SKM-1 treated with dmso at 0.1 percent for 144 hours (cell line): ENCODE results near the gene MAMLD1.

Experiments used
- DNase-seq: peaks from one replicate; lab custom pipeline; 2025; ENCODE audit not compliant: unreplicated experiment; lab: John Stamatoyannopoulos, UW

The MAMLD1 gene

GRCh38 chrX:150489359-150490015 lies 126.4 kb downstream of the MAMLD1 start:
- no peak for DNase-seq

- no peak for DNase-seq
Measured at GRCh38 chrX:150495496-150495895, 132.4 kb downstream of the MAMLD1 start.

- DNase-seq, result no peak
Measured at GRCh38 chrX:150499240-150499639, 136.1 kb downstream of the MAMLD1 start.

GRCh38 chrX:150502091-150502490 lies 139.0 kb downstream of the MAMLD1 start:
- DNase-seq, result no peak

GRCh38 chrX:150502979-150503897 lies 140.1 kb downstream of the MAMLD1 start:
- DNase-seq, result no peak

- DNase-seq, result no peak
Measured at GRCh38 chrX:150503898-150504219, 140.7 kb downstream of the MAMLD1 start.

- DNase-seq, result no peak
Measured at GRCh38 chrX:150504397-150505182, 141.5 kb downstream of the MAMLD1 start.

- no peak for DNase-seq
Measured at GRCh38 chrX:150506020-150506419, 142.9 kb downstream of the MAMLD1 start.

GRCh38 chrX:150506486-150506885 lies 143.4 kb downstream of the MAMLD1 start:
- no peak for DNase-seq

- DNase-seq, result no peak
Measured at GRCh38 chrX:150507251-150507856, 144.2 kb downstream of the MAMLD1 start.

- no peak for DNase-seq
Measured at GRCh38 chrX:150508018-150508417, 144.9 kb downstream of the MAMLD1 start.

- no peak for DNase-seq
Measured at GRCh38 chrX:150508451-150509367, 145.6 kb downstream of the MAMLD1 start.

GRCh38 chrX:150509703-150510102 lies 146.6 kb downstream of the MAMLD1 start:
- no peak for DNase-seq

- DNase-seq, result no peak
Measured at GRCh38 chrX:150512461-150512901, 149.4 kb downstream of the MAMLD1 start.

- DNase-seq, result no peak
Measured at GRCh38 chrX:150513544-150513943, 150.4 kb downstream of the MAMLD1 start.

- DNase-seq, result no peak
Measured at GRCh38 chrX:150514462-150514861, 151.3 kb downstream of the MAMLD1 start.

- DNase-seq, result no peak
Measured at GRCh38 chrX:150515801-150516200, 152.7 kb downstream of the MAMLD1 start.

- no peak for DNase-seq
Measured at GRCh38 chrX:150517303-150517910, 154.3 kb downstream of the MAMLD1 start.

GRCh38 chrX:150522494-150522893 lies 159.4 kb downstream of the MAMLD1 start:
- no peak for DNase-seq
